ENCODE measurements around the gene PDE4D. TPM values are rescaled to one million over a fixed set of nuclear protein-coding genes. Genes with fewer than 3 reads are reported as not detected.

Gene PDE4D
- total RNA-seq, 1 experiment from 2014 or later: 6.3 TPM

DNA sequence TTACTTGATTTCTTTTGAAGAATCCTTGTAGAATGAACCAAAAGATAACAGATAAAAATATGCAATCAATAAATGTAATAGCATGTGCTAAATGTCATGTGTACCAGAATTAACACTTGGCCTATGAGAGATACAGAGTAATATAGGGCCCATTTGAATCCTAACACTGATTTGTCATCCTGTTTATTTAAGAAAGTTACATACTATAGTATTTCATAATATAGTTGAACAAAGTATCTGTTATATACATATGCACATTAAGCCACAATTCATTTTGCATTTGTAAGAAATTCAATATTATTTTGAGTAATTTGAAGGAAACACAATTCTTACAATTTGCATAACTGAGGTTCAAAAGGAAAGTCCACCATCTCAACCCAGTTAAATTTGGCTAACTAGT is 389.5 kb downstream of the PDE4D start:
- no peak overlapping the region for H3K27ac ChIP-seq
- H3K4me1 ChIP-seq (replicated peaks): no peaks in the 10 kb centered on the region
- no peaks in the 10 kb centered on the region for H3K27me3 ChIP-seq (replicated peaks)
- no peak for DNase-seq (ENCODE audit: low read depth in 1 of 2, low spot score in 2 of 2)
- H3K4me3 ChIP-seq: no peak overlapping the region
- no peaks in the 10 kb centered on the region for H3K36me3 ChIP-seq
- no peaks in the 10 kb centered on the region for H3K9me3 ChIP-seq (replicated peaks)

DNA sequence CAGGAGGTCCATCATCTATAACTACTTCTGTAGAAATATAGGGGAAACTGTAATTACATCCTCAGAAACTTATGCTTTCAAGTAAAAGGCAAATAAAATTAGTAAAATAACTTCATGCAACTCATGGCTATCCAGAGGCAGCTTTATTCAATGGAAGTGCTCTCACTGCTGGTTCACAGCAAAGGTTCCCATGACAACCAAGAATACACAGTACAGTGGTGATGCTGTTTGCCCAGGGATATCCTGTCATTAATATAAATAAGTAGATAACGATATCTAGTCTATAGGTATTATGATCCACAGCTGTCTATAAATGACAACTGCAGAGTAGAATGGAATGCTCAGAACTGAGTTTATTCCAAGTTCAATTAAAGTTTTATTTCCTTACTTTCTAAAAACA is 390.3 kb downstream of the PDE4D start:
- Histone ChIP-seq H3K36me3 (no peaks in the 10 kb centered on the region), H3K4me1 (replicated peaks) (no peaks in the 10 kb centered on the region)
- DNase-seq (ENCODE audit: low read depth in 1 of 2, low spot score in 2 of 2): no peak

DNA sequence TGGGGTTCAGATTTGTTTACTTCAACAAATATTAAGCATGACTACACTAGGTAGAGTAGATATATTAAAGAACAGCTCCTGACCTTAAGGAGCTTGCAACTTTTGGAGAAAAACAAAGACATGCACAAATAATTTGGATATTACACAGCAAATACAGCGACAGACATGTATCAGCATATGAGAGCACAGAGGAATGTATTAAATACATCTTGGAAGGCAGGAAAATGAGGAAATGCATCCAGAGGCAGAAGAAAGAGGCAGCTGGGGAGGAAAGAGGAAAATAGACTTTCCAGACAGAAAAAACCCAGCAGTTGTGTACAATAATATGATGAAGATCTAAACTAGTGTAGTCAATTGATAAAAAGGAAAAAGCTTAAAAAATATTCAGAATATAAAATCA is 392.2 kb downstream of the PDE4D start:
- H3K4me3 ChIP-seq: no peak overlapping the region
- H3K27me3 ChIP-seq (replicated peaks): no peaks in the 10 kb centered on the region
- H3K9me3 ChIP-seq (replicated peaks): no peaks in the 10 kb centered on the region
- H3K36me3 ChIP-seq: no peaks in the 10 kb centered on the region
- no peak for DNase-seq (ENCODE audit: low read depth in 1 of 2, low spot score in 2 of 2)
- H3K27ac ChIP-seq: no peak overlapping the region
- no peaks in the 10 kb centered on the region for H3K4me1 ChIP-seq (replicated peaks)

More for the DNA sequence above, 390.3 kb downstream of the PDE4D start:
- H3K9me3 ChIP-seq (replicated peaks): no peaks in the 10 kb centered on the region
- H3K27ac ChIP-seq: no peak overlapping the region
- H3K4me3 ChIP-seq: no peak overlapping the region
- no peaks in the 10 kb centered on the region for H3K27me3 ChIP-seq (replicated peaks)

DNA sequence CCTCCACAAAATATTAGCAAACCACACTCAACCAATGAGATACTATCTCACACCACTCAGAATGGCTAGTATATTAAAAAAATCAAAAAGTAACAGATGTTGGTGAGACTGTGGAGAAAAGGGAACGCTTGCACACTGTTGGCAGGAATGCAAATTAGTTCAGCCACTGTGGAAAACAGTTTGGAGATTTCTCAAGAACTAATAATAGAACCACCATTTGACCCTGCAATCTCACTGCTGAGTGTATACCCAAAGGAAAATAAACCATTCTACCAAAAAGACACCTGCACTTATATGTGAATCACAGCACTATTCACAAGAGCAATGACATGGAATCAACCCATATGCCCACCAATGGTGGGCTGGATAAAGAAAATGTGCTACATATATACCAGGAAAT is 393.5 kb downstream of the PDE4D start:
- Histone ChIP-seq H3K4me3 (no peak overlapping the region), H3K36me3 (no peaks in the 10 kb centered on the region), H3K27ac (no peak overlapping the region), H3K4me1 (replicated peaks) (no peaks in the 10 kb centered on the region), H3K9me3 (replicated peaks) (no peaks in the 10 kb centered on the region), H3K27me3 (replicated peaks) (no peaks in the 10 kb centered on the region)
- no peak for DNase-seq (ENCODE audit: low read depth in 1 of 2, low spot score in 2 of 2)

DNA sequence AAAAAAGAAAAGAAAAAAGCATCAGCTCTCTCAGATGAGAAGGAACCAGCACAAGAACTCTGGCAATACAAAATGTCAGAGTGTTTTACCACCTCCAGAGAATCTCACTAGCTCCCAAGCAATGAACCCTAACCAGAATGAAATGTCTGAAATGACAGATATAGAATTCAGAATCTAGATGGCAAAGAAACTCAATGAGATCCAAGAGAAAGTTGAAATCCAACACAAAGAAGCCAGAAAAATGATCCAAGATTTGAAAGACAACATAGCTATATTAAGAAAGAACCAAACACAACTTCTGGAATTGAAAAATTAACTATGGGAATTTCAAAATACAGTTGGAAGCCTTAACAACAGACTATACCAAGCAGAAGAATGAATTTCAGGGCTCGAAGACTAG is 396.3 kb downstream of the PDE4D start:
- no peaks in the 10 kb centered on the region for H3K9me3 ChIP-seq (replicated peaks)

DNA sequence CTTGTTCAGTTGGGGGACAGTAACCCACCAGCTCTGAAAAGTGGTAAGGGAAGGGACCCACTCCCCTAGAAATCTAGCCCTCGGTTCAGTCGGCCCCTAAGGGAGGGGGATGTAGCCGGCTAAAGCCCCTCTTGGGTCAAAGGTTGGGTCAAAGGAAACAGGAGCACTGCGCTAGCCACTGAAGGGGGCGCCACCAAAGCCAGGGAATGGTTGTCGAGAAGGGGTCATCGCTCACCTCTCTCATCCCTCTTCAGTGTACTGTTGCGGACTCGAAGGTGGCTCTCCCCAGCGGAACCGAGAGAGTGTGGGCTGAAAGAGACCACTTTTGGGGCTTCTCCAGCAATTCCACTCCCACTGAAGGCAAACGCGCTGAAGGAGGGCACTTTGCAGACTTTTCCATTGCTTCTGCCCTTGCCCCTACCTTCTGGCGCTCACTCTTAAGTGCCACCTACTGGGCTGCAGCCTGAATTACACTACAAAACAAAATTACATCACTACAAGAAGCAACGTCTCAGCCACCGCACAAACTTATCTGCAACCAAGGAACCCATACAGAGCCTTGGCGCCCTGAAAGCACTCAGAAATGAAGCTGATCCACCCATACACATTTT is 396.9 kb downstream of the PDE4D start:
- no peak for DNase-seq (ENCODE audit: low read depth in 1 of 2, low spot score in 2 of 2)
- H3K27me3 ChIP-seq (replicated peaks): no peaks in the 10 kb centered on the region
- no peaks in the 10 kb centered on the region for H3K36me3 ChIP-seq
- H3K9me3 ChIP-seq (replicated peaks): no peaks in the 10 kb centered on the region
- no peaks in the 10 kb centered on the region for H3K4me1 ChIP-seq (replicated peaks)
- H3K27ac ChIP-seq: no peak overlapping the region
- no peak overlapping the region for H3K4me3 ChIP-seq

More for the DNA sequence above, 396.3 kb downstream of the PDE4D start:
- no peak for DNase-seq (ENCODE audit: low read depth in 1 of 2, low spot score in 2 of 2)
- H3K36me3 ChIP-seq: no peaks in the 10 kb centered on the region
- no peaks in the 10 kb centered on the region for H3K27me3 ChIP-seq (replicated peaks)
- no peak overlapping the region for H3K4me3 ChIP-seq
- no peaks in the 10 kb centered on the region for H3K4me1 ChIP-seq (replicated peaks)
- H3K27ac ChIP-seq: no peak overlapping the region

DNA sequence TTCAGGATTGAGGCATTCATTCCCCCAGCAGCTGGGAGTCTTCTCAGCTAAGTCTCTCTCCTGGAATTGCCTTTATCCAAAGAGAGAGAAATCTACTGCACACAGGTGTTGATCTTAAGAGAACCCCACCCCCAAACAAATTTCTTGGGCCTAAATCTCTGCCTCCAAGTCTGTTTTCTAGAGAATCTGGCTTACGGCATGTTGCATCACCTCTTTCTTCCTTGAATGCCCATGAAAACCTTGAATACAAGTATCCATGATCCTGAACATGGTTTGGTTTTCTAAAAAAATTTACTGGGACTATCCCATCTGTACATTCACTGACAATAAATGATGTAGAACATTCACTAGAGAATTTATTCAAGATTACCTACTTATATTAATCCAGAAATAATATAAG is 401.6 kb downstream of the PDE4D start:
- Histone ChIP-seq H3K36me3 (no peaks in the 10 kb centered on the region), H3K4me3 (no peak overlapping the region), H3K27ac (no peak overlapping the region), H3K9me3 (replicated peaks) (no peaks in the 10 kb centered on the region), H3K27me3 (replicated peaks) (no peaks in the 10 kb centered on the region), H3K4me1 (replicated peaks) (no peaks in the 10 kb centered on the region)
- DNase-seq (ENCODE audit: low read depth in 1 of 2, low spot score in 2 of 2): no peak

DNA sequence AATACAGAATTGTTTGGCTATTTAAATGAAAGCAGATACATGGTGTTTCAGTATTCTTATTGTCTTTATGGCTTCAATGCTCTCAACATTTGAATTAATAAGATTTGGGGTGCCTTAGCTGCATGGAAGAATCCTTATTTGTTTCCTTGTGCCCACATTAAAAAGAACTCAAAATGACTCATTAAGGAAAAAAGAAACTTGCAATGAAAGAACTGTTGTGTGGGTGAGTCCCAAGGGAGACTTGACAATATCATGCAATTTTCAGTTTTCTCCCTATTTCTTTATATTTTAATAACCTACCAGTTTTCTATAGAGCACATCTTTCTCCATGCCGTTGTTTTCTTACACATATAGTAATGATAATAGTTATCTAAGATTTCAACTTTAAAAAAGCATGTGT is 404.0 kb downstream of the PDE4D start:
- Histone ChIP-seq H3K27me3 (replicated peaks) (no peaks in the 10 kb centered on the region), H3K36me3 (no peaks in the 10 kb centered on the region), H3K27ac (no peak overlapping the region), H3K9me3 (replicated peaks) (no peaks in the 10 kb centered on the region), H3K4me3 (no peak overlapping the region), H3K4me1 (replicated peaks) (no peaks in the 10 kb centered on the region)
- no peak for DNase-seq (ENCODE audit: low read depth in 1 of 2, low spot score in 2 of 2)

DNA sequence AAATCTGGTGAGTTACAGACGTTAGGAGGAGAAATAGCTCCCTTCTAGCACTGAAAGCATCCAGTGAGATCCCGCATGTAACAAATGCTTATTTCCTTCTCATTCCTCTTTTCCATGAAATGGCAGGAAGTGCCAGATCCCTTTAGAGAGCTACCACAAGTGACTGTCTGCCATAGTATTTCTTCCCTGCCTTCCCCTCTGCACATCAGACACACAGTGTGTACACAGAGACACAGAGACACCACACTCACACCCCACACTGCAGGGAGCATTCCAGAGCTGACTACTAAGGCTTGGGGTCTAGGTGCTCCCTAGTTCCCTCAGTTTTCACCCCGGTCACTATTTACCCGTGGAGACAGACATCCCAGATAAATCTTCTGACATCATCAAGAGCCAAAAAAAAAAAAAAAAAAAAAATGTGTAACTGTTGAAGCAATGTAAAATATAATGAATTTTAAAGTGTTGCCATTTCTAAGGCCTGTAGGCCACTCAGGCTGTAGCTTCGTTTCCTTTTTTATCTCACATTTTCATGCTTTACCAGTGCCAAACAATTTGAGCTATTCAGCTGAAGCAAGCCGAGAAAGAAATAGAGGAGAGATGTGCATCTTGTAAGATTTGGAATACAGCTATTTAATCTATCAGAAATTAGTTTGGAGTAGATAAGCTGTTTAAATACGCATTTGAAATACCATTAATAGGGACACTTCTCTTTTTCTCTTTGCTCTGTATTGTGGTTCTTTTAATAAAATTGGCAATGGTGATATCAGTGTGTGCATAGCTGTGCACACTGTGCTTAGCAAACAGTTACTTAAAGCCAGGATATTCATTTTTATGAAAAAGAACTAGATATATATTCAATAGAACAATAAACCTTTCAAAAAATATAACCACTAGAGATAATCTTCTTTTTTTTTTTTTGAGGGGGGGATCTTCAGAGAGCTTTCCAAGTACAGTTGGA is 405.5 kb downstream of the PDE4D start:
- Histone ChIP-seq H3K36me3 (no peaks in the 10 kb centered on the region), H3K4me3 (no peak overlapping the region), H3K4me1 (replicated peaks) (peaks cover 9% of the 10 kb centered on the region; the same call in 1 of the 2 replicates), H3K27ac (no peak overlapping the region), H3K9me3 (replicated peaks) (no peaks in the 10 kb centered on the region), H3K27me3 (replicated peaks) (no peaks in the 10 kb centered on the region)
- DNase-seq (ENCODE audit: low read depth in 1 of 2, low spot score in 2 of 2): no peak

DNA sequence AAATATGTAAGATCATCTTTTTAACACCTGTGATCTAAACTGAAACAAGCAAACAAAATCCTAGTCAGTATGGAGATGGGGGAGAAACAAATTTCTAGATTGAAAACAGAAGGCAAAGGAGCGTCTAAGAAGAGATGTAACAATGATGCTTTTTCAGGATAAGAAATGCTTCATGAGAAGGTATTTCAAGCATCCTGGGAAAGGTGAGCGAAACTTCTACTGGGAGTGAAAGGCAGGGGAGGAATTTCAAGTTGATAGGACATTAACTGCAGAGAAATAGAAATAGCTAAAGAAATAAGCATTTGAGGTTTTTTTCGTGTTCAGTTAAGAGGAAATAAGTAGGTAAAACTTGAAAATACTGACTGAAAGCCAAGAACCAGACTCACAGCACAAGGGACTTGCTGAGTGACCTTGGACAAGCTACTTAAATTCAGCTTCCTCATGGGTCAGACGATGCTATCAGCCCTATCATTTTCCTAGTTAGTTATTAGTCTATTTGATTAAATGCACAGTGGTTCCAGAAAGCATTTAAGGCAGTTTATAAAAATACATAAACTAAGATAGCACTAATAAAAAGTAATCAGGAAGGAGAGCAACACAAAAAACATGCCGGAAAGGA is 406.3 kb downstream of the PDE4D start:
- H3K27ac ChIP-seq: no peak overlapping the region
- no peak overlapping the region for H3K4me3 ChIP-seq
- H3K27me3 ChIP-seq (replicated peaks): no peaks in the 10 kb centered on the region
- H3K36me3 ChIP-seq: no peaks in the 10 kb centered on the region
- DNase-seq (ENCODE audit: low read depth in 1 of 2, low spot score in 2 of 2): no peak
- H3K9me3 ChIP-seq (replicated peaks): no peaks in the 10 kb centered on the region
- H3K4me1 ChIP-seq (replicated peaks): peaks cover 9% of the 10 kb centered on the region; the same call in 1 of the 2 replicates

DNA sequence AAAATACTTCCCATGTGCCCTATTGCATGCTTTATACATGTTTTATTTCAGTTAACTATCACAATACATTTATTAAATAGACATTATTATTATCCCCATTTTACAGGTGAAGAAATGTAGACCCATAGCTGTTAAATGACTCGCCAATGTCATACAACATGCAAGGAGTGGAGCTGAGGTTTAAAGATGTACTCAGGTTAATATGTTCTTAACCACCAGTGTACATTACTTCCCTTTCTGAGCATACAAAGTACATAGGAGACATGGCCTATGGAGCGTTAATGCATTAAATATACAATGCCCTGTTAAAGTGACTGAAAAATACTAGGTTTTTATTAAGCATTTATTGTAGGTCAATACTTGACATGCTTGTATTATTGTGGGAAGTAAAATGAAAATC is 407.0 kb downstream of the PDE4D start:
- no peak overlapping the region for H3K4me3 ChIP-seq
- H3K4me1 ChIP-seq (replicated peaks): peaks cover 9% of the 10 kb centered on the region; the same call in 1 of the 2 replicates
- H3K27me3 ChIP-seq (replicated peaks): no peaks in the 10 kb centered on the region
- H3K27ac ChIP-seq: no peak overlapping the region
- no peaks in the 10 kb centered on the region for H3K36me3 ChIP-seq
- no peak for DNase-seq (ENCODE audit: low read depth in 1 of 2, low spot score in 2 of 2)
- no peaks in the 10 kb centered on the region for H3K9me3 ChIP-seq (replicated peaks)

DNA sequence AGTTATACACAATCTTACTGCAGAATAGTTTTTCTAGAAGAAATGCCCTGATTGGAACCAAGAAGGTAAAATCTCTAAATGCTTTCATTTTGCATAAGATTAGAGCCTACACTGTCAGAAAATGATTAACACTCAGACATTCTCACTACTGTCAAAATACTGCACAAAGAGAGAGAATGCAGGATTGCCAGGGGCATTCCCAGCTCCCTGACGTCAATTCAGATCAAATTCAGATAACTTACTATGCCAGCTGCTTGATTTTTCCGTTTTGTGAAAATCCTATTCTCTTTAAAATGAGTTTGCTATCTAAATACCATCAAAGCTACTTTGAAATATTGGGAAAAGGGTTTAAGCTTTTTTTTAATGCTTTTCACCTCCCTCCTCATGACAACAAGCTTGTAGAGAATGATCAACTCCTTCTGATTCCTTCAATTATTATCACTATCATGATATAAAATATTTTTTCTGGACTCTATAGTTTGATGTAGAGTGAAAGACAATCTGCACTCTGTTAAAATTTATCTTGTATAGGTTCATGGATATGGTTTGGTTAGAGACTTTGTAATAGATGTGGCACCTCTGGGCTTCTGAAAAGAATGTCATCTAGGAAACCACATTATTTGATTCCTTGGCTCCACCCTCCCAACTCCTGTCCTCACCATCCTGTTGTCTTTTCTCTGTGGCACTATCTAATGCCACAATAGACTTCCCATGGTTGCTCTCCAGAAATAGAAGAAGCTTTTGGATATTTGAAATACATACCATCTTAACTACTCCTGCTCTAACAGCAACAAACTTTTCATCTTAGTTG is 407.7 kb downstream of the PDE4D start:
- Histone ChIP-seq H3K36me3 (no peaks in the 10 kb centered on the region), H3K9me3 (replicated peaks) (no peaks in the 10 kb centered on the region), H3K27ac (no peak overlapping the region), H3K27me3 (replicated peaks) (no peaks in the 10 kb centered on the region), H3K4me3 (no peak overlapping the region), H3K4me1 (replicated peaks) (peaks cover 9% of the 10 kb centered on the region; the same call in 1 of the 2 replicates)
- no peak for DNase-seq (ENCODE audit: low read depth in 1 of 2, low spot score in 2 of 2)

DNA sequence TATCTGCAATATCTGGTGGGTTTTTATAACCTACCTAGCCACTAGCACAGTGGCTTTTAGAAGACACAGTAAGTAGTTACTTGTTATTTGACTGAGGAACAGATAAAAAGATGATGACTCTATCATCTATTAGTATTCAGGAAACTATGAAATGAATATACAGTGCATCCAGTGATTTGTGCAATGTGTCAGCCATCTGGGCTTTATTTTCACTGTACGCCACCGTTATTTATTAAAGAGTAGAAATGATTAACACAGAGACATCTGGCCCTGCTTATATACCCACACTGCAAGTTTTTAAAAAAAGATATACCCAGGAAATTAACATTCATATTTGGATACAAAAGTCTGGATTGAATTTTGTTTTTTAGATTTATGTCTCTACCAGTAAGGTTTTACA is 408.4 kb downstream of the PDE4D start:
- Histone ChIP-seq H3K27ac (no peak overlapping the region), H3K36me3 (no peaks in the 10 kb centered on the region), H3K4me3 (no peak overlapping the region), H3K4me1 (replicated peaks) (peaks cover 9% of the 10 kb centered on the region; the same call in 1 of the 2 replicates), H3K9me3 (replicated peaks) (no peaks in the 10 kb centered on the region), H3K27me3 (replicated peaks) (no peaks in the 10 kb centered on the region)
- no peak for DNase-seq (ENCODE audit: low read depth in 1 of 2, low spot score in 2 of 2)

Measured in SJSA1 (cell line).